ENCODE data around the gene TOMM5.

GRCh38 chr9:37571282-37571681 is 21.1 kb downstream of the TOMM5 start:
- no peak for TF ChIP-seq CTCF (IDR thresholded peaks at IDR 0.05 in 4 of 5, conservative IDR thresholded peaks at IDR 0.05 in 1 of 5)
- no peak for TF ChIP-seq POLR2A (IDR thresholded peaks at IDR 0.05)
